HTERT RPE-1 (cell line): ENCODE data around the gene WNT8A.

Experiments used
- in situ Hi-C: fragments of 300-500 bp; cut with MboI; formaldehyde crosslinking; loops from 4 replicates; pipeline ENCODE4 v1.14.3; 2020; ENCODE audit warnings: low sequenced_read_pairs

Gene WNT8A

DNA sequence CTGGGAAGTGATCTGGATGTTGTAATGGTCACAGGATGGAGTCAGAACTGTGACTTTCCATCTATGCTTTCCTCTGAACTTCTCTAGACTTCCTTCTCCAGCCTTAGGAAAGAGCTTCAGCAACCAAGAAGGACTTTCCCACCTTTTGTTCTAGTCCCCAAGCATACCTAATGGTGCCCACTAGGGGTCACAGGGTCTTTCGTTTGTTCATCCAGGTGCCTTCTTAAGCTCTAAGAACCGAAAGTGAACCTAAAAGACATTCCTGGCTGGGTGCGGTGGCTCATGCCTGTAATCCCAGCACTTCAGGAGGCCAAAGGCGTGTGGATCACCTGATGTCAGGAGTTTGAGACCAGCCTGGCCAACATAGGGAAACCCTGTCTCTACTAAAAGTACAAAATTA lies 1.8 kb upstream of the WNT8A start:
- in situ Hi-C loops, result no loop called here

DNA sequence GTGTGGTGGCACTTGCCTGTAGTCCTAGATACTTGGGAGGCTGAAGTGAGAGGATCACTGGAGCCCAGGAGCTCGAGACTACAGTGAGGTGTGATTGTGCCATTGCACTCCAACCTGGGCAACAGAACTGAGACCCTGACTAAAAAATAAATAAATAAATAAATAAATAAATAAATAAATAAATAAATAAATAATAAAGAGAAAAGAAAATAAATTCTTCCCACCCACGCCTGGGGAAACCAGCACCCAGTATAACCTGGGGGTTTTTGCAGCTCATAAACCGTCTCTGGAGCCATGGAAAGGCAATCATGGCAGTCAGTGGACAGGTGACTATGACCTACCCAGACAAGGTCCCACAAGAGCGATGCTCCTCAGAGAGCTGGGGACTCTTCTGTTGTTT lies 7.9 kb downstream of the WNT8A start:
- in situ Hi-C loops, result no loop called here

DNA sequence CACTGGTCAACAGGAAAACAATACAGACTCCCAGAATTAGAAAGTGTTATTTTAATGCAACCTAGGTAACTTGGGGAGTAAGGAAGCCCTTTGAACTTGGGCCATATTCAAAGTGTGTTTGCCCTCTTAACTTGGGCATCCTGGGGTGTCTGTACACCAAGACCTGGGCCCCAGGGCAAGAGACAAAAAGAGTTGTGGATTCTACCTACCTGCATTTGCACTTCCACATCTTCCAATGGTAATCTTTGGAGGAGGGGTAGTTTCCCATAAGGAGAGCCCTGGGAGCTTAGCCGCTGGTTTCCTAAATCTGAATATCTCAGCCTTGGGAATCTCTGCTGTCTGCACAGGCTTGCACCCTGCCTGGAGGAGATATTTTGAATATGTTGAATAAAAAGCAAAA lies 8.5 kb downstream of the WNT8A start:
- in situ Hi-C loops, result no loop called here

DNA sequence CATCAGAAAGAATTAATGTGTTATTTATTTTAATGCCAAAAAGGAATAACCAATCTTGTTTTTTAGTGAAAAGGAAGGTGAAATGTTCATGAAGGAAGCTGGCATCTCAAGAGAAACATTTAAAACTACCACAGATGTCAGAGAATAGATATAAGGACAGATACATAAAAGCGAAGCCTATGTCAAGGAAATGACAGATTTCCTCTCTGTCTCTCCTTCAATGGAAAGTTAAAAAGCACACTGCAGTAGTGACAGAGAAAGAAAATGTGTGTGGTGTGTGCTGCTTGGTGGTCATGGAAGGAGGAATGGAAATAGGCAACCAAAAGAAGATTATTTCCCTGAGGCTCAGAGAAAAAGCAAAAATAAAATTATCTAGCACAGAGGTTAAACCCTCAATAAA lies 9.2 kb downstream of the WNT8A start:
- in situ Hi-C loops, result no loop called here

GRCh38 chr5:138095100-138095907 lies 11.5 kb downstream of the WNT8A start:
- in situ Hi-C loops, result no loop called here

- in situ Hi-C loops, result no loop called here
Measured at GRCh38 chr5:138096363-138096762, 12.5 kb downstream of the WNT8A start.

GRCh38 chr5:138096997-138097828 lies 13.4 kb downstream of the WNT8A start:
- in situ Hi-C loops, result no loop called here

DNA sequence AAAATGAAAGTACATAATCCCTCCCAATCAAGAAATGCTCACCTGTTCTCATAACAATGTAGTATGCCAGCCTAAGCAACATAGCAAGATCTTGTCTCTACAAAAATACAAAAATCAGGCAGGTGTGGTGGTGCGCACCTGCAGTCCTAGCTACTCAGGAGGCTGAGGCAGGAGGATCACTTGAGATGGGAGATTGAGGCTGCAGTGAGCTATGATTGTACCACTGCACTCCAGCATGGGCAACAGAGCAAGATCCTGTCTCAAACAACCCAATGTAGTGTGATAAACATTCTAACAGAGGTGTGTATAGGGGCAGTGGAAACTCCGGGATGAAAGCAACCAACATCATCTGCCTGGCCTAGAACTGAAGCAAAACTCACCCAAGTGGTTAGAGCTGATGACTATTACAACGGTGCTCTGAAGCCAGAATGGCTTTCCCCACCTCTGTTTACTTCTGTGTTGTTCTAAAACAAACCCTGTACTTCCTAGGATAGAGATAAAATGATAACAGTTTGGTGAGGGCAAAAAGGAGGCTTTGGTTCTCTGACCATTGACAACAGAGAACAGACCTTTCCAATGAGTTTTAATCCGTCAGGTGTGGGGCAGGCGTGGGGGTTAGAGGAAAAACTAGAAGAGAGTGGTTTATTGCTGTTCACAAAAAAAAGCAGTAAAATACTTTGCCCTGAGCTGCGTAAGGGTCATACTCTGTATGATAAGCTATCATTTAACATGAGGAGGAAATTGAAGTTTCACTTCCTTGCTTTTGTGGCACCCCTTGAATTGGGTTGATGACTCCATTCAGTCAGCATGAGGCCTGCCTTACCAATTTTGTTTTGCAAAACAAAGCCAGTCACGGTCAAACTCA lies 18.9 kb downstream of the WNT8A start:
- in situ Hi-C loops, result no loop called here

GRCh38 chr5:138103319-138103637 lies 19.4 kb downstream of the WNT8A start:
- in situ Hi-C loops, result no loop called here

DNA sequence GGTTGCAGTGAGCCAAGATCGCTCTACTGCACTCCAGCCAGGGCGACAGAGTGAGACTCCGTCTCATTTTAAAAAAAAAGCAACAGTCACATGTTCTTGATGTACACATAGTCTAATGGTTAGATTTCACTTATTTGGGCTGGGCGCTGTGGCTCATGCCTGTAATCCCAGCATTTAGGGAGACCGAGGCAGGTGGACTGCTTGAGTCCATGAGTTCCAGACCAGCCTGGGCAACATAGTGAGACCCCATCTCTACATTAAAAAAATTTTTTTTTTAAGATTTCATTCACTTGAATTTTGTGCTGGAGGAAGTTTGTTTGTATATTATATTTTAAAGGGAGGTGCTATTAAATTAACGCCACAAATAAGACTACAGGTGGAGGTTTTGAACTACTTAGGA lies 21.9 kb downstream of the WNT8A start:
- in situ Hi-C loops, result no loop called here

DNA sequence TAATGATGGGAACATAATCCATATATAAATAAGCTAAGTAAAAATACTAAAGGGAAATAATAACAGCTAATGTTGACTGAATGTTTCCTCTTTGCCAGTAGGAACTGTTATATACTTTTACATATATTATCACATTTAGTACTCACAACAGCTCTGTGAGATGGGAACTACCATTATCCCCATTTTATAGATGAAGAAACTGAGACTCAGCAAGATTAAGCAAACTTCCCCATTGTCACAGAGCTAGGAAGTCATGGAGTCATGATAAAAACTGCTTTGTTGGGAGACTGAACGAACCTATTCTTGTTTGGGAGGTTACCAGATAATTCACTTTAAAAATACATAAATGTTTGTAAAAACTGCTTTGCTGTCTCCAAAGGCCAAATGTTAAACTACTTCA lies 23.4 kb downstream of the WNT8A start:
- in situ Hi-C loops, result no loop called here

DNA sequence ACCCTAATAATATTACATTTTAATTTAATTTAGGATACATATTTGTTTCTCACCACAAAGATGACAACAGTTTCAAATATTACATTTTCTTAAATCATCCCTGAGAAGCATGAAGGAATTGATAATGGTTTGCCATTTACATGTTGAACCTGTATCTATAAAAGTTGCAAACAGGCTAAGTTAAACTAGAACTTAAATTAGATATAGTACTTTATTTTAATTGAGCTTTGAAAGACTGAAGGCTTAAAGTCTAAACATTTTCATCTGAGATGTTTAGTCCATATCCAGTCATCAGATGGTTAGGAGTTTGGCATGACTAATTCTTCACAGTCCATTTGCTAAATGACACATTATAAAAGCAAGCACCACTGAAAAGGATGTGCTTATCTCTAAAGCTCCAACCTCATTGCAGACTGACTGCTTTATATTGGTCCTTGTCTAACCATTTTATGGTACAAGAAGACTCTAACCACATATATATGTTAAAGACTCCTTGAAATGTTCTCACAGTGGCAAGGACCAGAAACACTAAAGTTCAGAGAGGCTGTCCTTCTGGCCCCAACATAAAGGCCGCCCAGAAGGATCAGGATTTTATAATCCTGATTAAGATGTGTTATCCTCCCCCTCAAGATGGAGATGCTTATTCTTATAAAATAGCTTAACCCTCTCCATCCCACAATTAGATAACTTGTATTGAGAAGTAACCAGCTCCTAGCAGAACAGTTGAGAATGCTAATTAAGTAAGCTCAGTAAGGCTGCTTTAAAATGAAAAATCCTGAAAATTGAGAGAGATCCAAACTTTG lies 25.8 kb downstream of the WNT8A start:
- in situ Hi-C loops, result no loop called here

- in situ Hi-C loops, result no loop called here
Measured at GRCh38 chr5:138110266-138110963, 26.6 kb downstream of the WNT8A start.

DNA sequence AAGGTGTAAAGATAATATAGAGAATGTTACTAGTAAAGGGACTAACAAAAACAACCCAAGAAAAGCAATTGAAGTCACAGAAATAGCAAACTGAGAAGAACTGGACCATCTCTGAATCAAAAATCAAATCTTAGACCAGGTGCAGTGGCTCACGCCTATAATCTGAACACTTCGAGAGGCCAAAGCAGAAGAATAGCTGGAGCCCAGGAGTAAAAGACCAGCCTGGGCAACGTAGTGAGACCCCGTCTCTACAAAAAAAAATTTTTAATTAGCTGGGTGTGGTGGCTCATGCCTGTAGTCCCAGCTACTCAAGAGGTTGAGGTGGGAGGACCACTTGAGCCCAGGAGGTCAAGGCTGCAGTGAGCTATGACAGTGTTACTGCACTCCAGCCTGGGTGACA lies 27.3 kb downstream of the WNT8A start:
- in situ Hi-C loops, result no loop called here

DNA sequence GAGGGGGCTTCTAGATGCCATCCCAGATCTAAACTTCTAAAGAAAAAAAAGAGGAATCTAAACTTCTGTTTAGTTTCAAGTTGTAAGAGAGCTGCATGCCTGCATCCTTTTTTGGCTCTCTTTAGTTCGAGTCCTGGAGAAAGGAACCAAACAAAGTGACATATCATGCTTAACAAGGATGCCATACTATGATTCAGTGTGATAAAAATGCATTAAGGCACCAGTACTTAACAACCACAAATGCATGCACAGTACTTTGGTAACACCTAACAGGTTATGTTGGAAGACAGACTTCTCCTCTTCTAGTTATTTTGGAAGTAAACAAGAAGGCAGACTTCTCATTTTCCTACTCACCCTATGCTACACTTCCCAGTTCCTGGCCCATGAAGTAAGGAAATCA lies 28.1 kb downstream of the WNT8A start:
- in situ Hi-C loops, result no loop called here

DNA sequence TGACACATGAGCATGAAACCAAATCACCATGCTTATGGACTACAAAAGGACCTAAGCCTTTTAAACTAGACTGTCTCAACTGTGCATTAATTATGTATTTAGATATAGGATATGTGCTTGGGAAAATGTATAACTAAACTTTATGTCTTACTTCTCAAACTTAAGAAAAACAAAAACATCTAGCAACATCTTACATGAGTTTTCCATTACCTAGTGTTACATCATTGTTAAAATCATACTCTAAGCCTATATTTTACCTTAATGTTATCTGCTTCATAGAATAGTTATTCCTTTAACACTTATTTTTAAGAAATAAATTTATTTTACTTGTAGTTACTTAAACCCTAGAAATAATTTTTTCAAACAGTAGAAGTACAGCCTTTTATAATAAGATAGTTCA lies 31.4 kb downstream of the WNT8A start:
- in situ Hi-C loops, result no loop called here

DNA sequence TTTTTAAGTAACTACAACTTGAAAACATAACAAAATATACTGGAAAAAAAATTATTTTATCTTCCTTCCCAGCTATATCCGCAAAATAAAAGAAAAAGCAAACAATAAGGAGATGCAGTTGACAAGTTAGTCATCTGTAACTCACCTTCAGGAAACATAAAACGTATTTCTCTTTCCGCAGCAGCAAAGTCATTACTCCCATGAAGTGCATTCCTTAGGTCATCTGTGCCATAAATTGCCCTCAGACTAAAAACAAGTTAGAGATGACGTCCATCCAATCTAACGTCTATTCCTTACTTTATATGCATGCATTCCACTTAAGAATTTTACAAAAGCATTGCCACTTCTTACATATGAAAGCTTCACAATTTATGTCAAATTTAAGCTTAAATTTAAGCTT lies 44.5 kb downstream of the WNT8A start:
- in situ Hi-C loops, result no loop called here

DNA sequence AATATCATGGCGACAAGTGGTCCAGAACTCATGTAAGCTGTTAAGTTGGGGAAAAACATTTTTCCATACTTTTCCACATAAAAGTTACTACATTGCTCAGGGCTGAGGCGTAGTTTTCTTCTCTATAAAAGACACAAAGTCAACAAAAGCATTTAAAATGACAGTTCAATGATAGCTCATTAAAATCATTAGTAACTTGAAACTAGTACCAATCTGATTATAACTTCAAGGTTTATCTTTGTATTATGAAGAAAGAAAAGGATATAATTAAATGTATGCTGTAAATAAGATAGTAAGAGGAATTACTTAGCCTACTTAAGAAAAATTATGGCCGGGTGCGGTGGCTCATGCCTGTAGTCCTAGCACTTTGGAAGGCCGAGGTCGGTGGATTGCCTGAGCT lies 45.5 kb downstream of the WNT8A start:
- in situ Hi-C loops, result no loop called here

- in situ Hi-C loops, result no loop called here
Measured at GRCh38 chr5:138132543-138132942, 48.7 kb downstream of the WNT8A start.
